Smooth muscle cell of the umbilical artery (primary cell): ENCODE results near the gene PBX4. TPM values are rescaled to one million over a fixed set of nuclear protein-coding genes. Genes with fewer than 3 reads are reported as not detected.

ENCODE experiments used
- total RNA-seq: library from RNA; depleted of rRNA; stranded (reverse); fragments of >200 nt; gene quantifications from 2 replicates; pipeline ENCODE4 v1.2.3, GENCODE V29; 2014

Gene PBX4
- total RNA-seq, result 0.55 and 1.2 TPM in 2 replicates

DNA sequence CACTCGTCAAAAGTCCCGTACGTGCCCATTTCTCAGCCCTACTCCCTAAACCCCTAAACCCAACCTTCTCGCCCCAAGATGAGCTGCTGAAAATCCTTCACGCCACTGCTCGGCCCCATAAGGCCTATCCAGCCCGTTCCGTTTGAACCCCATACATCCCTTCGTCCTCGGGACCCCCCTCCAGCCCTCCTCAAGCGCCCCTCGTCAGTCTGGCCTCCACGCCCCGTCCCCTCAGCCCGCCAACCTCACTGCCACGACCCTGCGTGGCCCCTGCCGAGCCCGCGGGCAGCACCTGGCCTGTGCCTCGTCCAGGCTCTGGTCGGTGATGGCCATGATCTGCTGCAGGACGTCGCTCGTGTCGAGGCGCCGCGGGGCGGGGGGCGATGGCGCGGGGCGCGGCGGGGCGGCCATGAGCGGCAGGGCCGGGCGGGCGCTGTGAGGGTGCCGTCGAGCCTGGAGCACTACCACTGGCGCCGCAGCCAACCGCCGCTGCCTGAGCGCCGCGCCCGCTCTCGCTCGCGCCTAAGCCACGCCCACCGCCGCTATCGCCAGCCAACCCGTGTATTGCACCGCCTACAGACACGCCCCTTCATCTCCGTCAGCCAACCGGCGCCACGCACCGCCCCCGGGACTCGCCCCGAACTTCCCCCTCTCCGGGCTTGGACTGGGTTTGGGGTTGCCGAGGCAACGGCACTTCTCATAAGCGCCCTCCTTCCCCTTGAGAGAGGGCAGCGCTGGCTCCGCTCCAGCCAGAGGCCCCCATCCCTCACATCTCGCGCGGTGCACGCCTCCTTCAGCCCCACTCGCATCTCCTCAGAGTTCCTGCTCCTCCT is at the start of gene PBX4:
Gene PBX4, minus strand, starts transcription at position 469 of the 833 bp plus-strand sequence. Its CDS starts 58 bp downstream, at position 411.

GRCh38 chr19:19663256-19664120 is 45.0 kb upstream of the PBX4 start, which contains the start of gene ATP13A1:
Gene ATP13A1, minus strand, starts transcription at chr19:19663676. Its CDS starts 10 bp downstream, at chr19:19663666.

GRCh38 chr19:19643158-19644053 is 24.9 kb upstream of the PBX4 start, which contains the start of gene GMIP:
Gene GMIP, minus strand, starts transcription at chr19:19643657. Its CDS starts 128 bp downstream, at chr19:19643529.

GRCh38 chr19:19627621-19628500 is 9.4 kb upstream of the PBX4 start, which contains the start of gene LPAR2:
Gene LPAR2, minus strand, starts transcription at chr19:19628220. Its CDS starts 945 bp downstream, at chr19:19627275.

DNA sequence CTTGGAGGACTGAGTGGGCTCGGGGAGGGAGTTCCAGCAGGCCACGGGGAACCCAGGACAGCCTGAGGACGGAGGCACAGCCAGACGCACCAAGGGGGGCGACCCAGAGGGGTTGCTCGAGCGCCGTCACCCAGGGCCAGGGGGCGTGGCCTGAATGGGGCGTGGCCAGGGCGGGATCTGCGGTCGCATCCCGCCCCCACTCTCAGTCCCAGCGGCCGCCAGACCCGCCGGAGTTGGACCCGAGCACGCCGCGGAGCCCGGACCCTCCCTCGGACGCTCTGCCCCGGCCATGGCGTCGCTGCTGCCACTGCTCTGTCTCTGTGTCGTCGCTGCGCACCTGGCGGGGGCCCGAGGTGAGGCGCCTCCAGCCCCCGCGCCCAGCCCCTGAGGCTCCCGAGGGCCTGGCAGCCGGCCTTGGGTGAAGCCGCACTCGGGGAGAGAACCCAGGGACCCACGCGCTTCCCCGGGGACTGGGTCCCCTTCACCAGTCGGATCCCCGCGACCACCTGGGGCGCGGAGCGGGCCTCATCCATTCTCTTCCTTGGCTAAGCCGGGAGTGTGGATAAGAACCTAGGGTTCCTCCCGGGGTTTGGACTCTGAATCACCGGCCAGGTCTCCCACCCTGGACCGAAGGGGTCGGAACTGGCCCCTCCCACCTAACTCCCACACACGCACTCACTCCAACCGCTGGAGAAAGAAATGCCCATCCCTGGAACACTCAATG is 80.3 kb downstream of the PBX4 start, which contains the start of gene CILP2:
Gene CILP2, plus strand, starts transcription at position 205 of the 724 bp plus-strand sequence. Its CDS starts 85 bp downstream, at position 290.

DNA sequence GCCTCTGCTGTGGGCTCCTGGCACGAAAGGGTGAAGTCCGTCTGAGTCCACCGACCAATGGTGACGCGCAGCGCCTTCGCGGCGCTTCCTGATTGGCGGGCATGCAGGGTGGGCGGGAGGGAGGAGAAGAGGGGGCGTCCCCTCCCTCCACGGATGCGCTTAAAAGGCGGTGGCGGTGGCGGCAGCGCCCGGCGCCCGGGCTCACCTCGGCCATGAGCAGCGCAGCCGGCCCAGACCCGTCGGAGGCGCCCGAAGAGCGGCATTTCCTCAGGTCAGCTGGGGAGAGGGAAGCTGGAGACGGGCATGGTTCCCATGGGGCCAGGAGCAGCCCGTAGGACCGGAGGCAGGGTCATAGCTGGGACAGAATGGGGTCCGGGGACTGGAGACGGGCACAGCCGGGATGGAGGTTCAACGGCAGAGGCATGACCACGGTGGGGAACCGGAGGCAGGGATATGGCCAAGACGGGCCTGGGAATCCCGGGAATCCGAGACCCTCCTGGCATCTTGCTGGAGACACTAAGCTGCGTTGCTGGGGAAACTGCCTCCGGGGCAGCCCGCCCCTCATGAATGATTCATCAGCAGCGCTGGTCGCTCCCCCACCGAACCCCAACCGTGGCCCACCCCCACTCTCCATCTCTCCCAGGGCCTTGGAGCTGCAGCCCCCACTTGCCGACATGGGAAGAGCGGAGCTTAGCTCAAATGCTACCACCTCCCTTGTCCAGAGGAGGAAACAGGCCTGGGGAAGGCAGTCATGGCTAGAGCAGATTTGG is 89.6 kb downstream of the PBX4 start, which contains the start of gene YJEFN3:
Gene YJEFN3, plus strand, starts transcription at position 191 of the 770 bp plus-strand sequence. Its CDS starts 22 bp downstream, at position 213.

GRCh38 chr19:19515642-19516519 is 102.6 kb downstream of the PBX4 start, which contains the start of gene NDUFA13:
Gene NDUFA13, plus strand, starts transcription at chr19:19516225. Its CDS starts 14 bp downstream, at chr19:19516239.

DNA sequence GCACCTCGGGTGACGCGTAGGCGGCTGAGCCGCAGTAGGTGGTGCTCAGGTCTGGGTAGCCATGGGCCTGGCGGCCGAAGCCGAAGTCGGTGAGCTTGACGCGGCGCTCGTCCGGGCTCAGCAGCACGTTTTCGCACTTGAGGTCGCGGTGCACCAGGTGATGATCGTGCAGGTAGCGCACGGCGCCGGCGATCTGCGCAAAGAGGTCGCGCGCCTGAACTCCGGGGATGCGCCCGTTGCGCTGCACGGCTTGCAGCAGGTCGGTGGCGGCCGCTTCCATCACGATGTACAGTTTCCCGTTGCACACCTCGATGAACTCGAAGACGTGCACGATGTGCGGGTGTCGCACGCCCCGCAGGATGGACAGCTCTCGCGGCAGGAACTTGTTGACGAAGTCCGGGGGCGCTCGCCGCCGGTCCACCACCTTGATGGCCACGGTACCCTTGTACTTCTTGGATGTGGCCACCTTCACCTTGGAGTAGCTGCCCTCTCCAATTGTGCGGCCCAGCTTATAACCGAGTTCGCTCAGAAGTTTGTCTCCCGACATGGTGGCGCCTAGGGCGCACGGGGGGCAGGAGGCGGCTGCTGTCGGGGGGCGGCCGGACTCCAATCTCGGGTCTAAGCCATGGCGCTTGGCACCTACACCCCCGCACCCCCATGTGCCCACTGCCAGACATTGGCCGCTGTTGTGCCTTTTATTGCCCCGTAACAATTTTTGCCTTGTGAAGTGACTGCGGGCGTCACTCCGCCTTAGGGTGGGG is 103.4 kb downstream of the PBX4 start, which contains the start of gene TSSK6:
Gene TSSK6, minus strand, starts transcription at position 668 of the 761 bp plus-strand sequence. Its CDS starts 121 bp downstream, at position 547.

Other genes starting within 250 kb of the PBX4 start
- gene GATAD2A, start 213.0 kb downstream of the PBX4 start, total RNA-seq, result 33.3 and 102 TPM in 2 replicates
- 1.2 and 2.1 TPM in 2 replicates for gene TSSK6, start 103.1 kb downstream of the PBX4 start, total RNA-seq
- gene NDUFA13, start 102.5 kb downstream of the PBX4 start, total RNA-seq, result 87.4 and 119 TPM in 2 replicates
- 0.65 and 0.89 TPM in 2 replicates for gene YJEFN3, start 89.8 kb downstream of the PBX4 start, total RNA-seq
- 0.30 and 0.69 TPM in 2 replicates for gene CILP2, start 80.4 kb downstream of the PBX4 start, total RNA-seq
- gene LPAR2, start 9.5 kb upstream of the PBX4 start, total RNA-seq, result 0.89 and 1.6 TPM in 2 replicates
- gene GMIP, start 25.0 kb upstream of the PBX4 start, total RNA-seq, result 5.9 and 10.3 TPM in 2 replicates
- gene ATP13A1, start 45.0 kb upstream of the PBX4 start, total RNA-seq, result 77.4 and 94.7 TPM in 2 replicates
- gene ZNF101, start 50.2 kb upstream of the PBX4 start, total RNA-seq, result 3.9 and 5.2 TPM in 2 replicates
- 5.5 and 8.3 TPM in 2 replicates for gene ZNF14, start 114.4 kb upstream of the PBX4 start, total RNA-seq
- gene ZNF506, start 203.1 kb upstream of the PBX4 start, total RNA-seq, result 15.5 and 16.3 TPM in 2 replicates
- gene ZNF253, start 247.2 kb upstream of the PBX4 start, total RNA-seq, result 3.2 and 3.3 TPM in 2 replicates